ENCODE measurements around the gene SAP30L. TPM values are rescaled to one million over a fixed set of nuclear protein-coding genes. Genes with fewer than 3 reads are reported as not detected.

SAP30L gene
- total and polyA plus RNA-seq, 2 of the 4 experiments (the other 2 are of a cell fraction), result 9.7 to 17.6 TPM

DNA sequence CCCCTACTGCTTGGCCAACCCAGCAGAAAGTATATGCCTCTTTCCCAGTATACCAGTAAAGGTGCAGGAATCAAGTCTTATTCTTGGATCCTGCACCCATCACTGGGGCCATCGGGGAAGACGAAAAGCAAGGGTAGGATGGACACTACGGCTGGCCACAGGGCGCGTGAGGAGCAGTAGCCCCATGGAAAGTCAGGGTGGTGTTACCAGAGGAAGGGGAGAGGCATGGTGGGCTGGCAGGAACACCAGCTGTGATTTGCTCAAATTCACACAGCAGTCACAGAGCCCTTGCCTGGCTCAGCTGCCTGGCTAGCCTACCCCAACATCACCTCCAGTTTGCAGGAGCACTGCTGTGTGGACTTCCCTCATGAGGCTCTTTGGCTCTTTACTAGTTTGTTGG, 34.5 kb upstream of the SAP30L start:
- CTCF ChIA-PET, result no interaction called here
- intact Hi-C loops (cut with micrococcal nuclease), result no loop called here
- peaks cover 28% of the 10 kb centered on the region for H3K36me3 ChIP-seq (ENCODE audit: control insufficient read depth, insufficient read depth, low read length)

More for the DNA sequence above, 34.5 kb upstream of the SAP30L start:
- in situ Hi-C loops (cut with MboI; ENCODE audit: low sequenced_read_pairs) (no loop called here), dilution Hi-C loops (cut with HindIII; ENCODE audit: low sequenced_read_pairs, unreplicated experiment) (no loop called here)
- H3K4ac ChIP-seq (ENCODE audit: low read depth, low read length), result no peak overlapping the region
- no peak for ATAC-seq (ENCODE audit: low read depth)
- H2BK15ac ChIP-seq (ENCODE audit: low read depth, low read length), result no peak overlapping the region
- H3K9me3 ChIP-seq (ENCODE audit: control insufficient read depth, insufficient read depth, low read length), result no peaks in the 10 kb centered on the region
- no peak overlapping the region for H3K4me3 ChIP-seq (ENCODE audit: insufficient read depth, low read depth, low read length)
- H3K23ac ChIP-seq (ENCODE audit: low read depth, low read length), result no peak overlapping the region
- H2AFZ ChIP-seq (replicated peaks; ENCODE audit: low read length, poor library complexity), result no peak overlapping the region
- no peak overlapping the region for H2BK5ac ChIP-seq (ENCODE audit: low read depth, low read length, poor library complexity, severe bottlenecking)
- H4K20me1 ChIP-seq (ENCODE audit: insufficient read depth, low read length), result no peaks in the 10 kb centered on the region
- no peak overlapping the region for H2AK9ac ChIP-seq (replicated peaks; ENCODE audit: low read depth, low read length, poor library complexity)
- H3K27ac ChIP-seq (ENCODE audit: insufficient read depth, low read length), result no peak overlapping the region
- H3K9ac ChIP-seq (ENCODE audit: low read depth, low read length), result no peak overlapping the region
- TF ChIP-seq CEBPB (IDR thresholded peaks at IDR 0.05; ENCODE audit: low read depth, low read length) (no peak), RFX5 (IDR thresholded peaks at IDR 0.05; ENCODE audit: low read depth, low read length) (no peak), MXI1 (IDR thresholded peaks at IDR 0.05; ENCODE audit: borderline replicate concordance, low read depth, low read length) (no peak), RCOR1 (IDR thresholded peaks at IDR 0.05; ENCODE audit: insufficient replicate concordance, low read length) (no peak), BHLHE40 (IDR thresholded peaks at IDR 0.05; ENCODE audit: low read depth, low read length) (no peak)
- TF ChIP-seq, protein P1, sequence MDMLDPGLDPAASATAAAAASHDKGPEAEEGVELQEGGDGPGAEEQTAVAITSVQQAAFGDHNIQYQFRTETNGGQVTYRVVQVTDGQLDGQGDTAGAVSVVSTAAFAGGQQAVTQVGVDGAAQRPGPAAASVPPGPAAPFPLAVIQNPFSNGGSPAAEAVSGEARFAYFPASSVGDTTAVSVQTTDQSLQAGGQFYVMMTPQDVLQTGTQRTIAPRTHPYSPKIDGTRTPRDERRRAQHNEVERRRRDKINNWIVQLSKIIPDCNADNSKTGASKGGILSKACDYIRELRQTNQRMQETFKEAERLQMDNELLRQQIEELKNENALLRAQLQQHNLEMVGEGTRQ (IDR thresholded peaks at IDR 0.05; ENCODE audit: low read depth, low read length), result no peak
- TF ChIP-seq, protein P2, sequence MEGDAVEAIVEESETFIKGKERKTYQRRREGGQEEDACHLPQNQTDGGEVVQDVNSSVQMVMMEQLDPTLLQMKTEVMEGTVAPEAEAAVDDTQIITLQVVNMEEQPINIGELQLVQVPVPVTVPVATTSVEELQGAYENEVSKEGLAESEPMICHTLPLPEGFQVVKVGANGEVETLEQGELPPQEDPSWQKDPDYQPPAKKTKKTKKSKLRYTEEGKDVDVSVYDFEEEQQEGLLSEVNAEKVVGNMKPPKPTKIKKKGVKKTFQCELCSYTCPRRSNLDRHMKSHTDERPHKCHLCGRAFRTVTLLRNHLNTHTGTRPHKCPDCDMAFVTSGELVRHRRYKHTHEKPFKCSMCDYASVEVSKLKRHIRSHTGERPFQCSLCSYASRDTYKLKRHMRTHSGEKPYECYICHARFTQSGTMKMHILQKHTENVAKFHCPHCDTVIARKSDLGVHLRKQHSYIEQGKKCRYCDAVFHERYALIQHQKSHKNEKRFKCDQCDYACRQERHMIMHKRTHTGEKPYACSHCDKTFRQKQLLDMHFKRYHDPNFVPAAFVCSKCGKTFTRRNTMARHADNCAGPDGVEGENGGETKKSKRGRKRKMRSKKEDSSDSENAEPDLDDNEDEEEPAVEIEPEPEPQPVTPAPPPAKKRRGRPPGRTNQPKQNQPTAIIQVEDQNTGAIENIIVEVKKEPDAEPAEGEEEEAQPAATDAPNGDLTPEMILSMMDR (conservative IDR thresholded peaks at IDR 0.05; ENCODE audit: low read depth, low read length), result no peak
- no peaks in the 10 kb centered on the region for H3K27me3 ChIP-seq (ENCODE audit: control insufficient read depth, insufficient read depth, low read length)
- WGBS, 2 experiments (ENCODE audit: extremely low coverage in 2 of 2, insufficient read length in 1 of 2), result no CpG with 5 or more reads among the region's 5 CpGs
- POLR2A ChIA-PET (ENCODE audit: unreplicated experiment), result no interaction called here
- H2BK120ac ChIP-seq (ENCODE audit: low read depth, low read length), result no peak overlapping the region
- H3K14ac ChIP-seq (replicated peaks; ENCODE audit: low read depth, low read length), result no peak overlapping the region
- no peak for DNase-seq
- no TSS peak for BruUV-seq (replicated peaks)
- no peak overlapping the region for H3K18ac ChIP-seq (ENCODE audit: low read depth, low read length)
- 0 out of 4 replicates have a peak, but pooled peaks cover 0 to 5% of the 10 kb centered on the region in 2 experiments for H3K79me1 ChIP-seq (ENCODE audit: low read depth in 1 of 2, low read length in 2 of 2)
- H4K91ac ChIP-seq (ENCODE audit: insufficient read depth, low read depth, low read length), result no peak overlapping the region
- H3K4me2 ChIP-seq (ENCODE audit: low read depth, low read length), result no peak overlapping the region
- no peak overlapping the region for H2BK20ac ChIP-seq (ENCODE audit: low read depth, low read length)
- H2AK5ac ChIP-seq (ENCODE audit: low read depth, low read length), result no peak overlapping the region
- no peak overlapping the region for H3K56ac ChIP-seq (ENCODE audit: extremely low read depth, insufficient read depth, low read length)
- H4K5ac ChIP-seq (ENCODE audit: low read depth, low read length), result no peak overlapping the region
- peaks cover 3% of the 10 kb centered on the region for H3K9me1 ChIP-seq (ENCODE audit: insufficient read depth, low read length)
- peaks cover 2% of the 10 kb centered on the region; the same call in 1 of the 2 replicates for H3K4me1 ChIP-seq (ENCODE audit: control insufficient read depth, insufficient read depth, low read length)
- no peak overlapping the region for H4K8ac ChIP-seq (ENCODE audit: low read depth in 2 of 2, low read length in 2 of 2)

Measured in IMR-90 (cell line).